HepG2 (cell line): ENCODE measurements around the gene PPP1R9A. TPM values are rescaled to one million over a fixed set of nuclear protein-coding genes. Genes with fewer than 3 reads are reported as not detected.

Experiments used
- ATAC-seq: fragments of 200-7000 bp; cut with Tn5 transposase; 3 replicates; pipeline ENCODE4 v1.9.1; 2020; ENCODE audit warnings: mild to moderate bottlenecking, moderate library complexity
- BruUV-seq: library from RNA; stranded (reverse); fragments of 400-500 nt; replicated peaks from 2 replicates; lab custom pipeline; 2021; lab: Mats Ljungman, UMichigan
- CTCF ChIA-PET: fragments of 300-600 bp; formaldehyde crosslinking; extraction: SDS; loops from one replicate; lab custom pipeline; 2021; ENCODE audit warnings: low total read pairs, inconsistent platforms, low intra/inter-chr PET ratio; lab: Yijun Ruan, JAX
- POLR2A ChIA-PET: fragments of 350-600 bp; sonication (Branson Sonifier 250); formaldehyde crosslinking; loops from one replicate; lab custom pipeline; 2020; ENCODE audit warnings: antibody characterized with exemption, inconsistent platforms; lab: Yijun Ruan, JAX
- DNase-seq: peaks from one replicate; pipeline ENCODE4 v3.0.0-alpha.2; 2015; ENCODE audit warnings: low spot score
- FAIRE-seq: peaks from 3 replicates; lab custom pipeline; 2011; peaks lifted over from hg19 to GRCh38; lab: Jason Lieb, UNC
- H2AFZ ChIP-seq: one replicate; pipeline ENCODE4 v1.6.1; 2011; ENCODE audit warnings: low read length, inconsistent platforms
- H3K27ac ChIP-seq: fragments of 300-600 bp; 3 replicates; pipeline ENCODE4 v1.8.0; 2011; ENCODE audit warnings: mixed run types, mild to moderate bottlenecking, mixed read lengths, low read length, inconsistent platforms; ENCODE audit not compliant: insufficient read depth; ENCODE audit errors: extremely low read length
- H3K27me3 ChIP-seq, 2 experiments: fragments of 200-600 bp in 1 of 2; 2 replicates in 1 of 2; 3 replicates in 1 of 2; pipeline versions ENCODE4 v1.6.0 to v1.8.0; 2011; ENCODE audit warnings: low read length in 2 of 2, mild to moderate bottlenecking in 2 of 2, moderate library complexity in 2 of 2, inconsistent platforms in 1 of 2; ENCODE audit not compliant: insufficient read depth in 2 of 2, control insufficient read depth in 1 of 2
- H3K36me3 ChIP-seq, 2 experiments: fragments of 200-600 bp in 1 of 2; replicated peaks in 1 of 2; 2 replicates in 1 of 2; 3 replicates in 1 of 2; pipeline versions ENCODE4 v1.5.1 to v1.8.0; 2011; ENCODE audit warnings: low read length in 2 of 2, inconsistent platforms in 1 of 2; ENCODE audit not compliant: insufficient read depth in 2 of 2, control insufficient read depth in 1 of 2
- H3K4me1 ChIP-seq: 2 replicates; pipeline ENCODE4 v1.5.1; 2012; ENCODE audit warnings: low read length, inconsistent platforms; ENCODE audit not compliant: insufficient read depth
- H3K4me2 ChIP-seq: 2 replicates; pipeline ENCODE4 v1.6.0; 2011; ENCODE audit warnings: low read depth, low read length, inconsistent platforms
- H3K4me3 ChIP-seq, 3 experiments: fragments of 200-600 bp in 1 of 3; sonication (generic), shearing (Covaris generic) in 1 of 3; replicated peaks in 1 of 3; 2 replicates each; pipeline ENCODE4 v1.5.1; 2011 to 2016; ENCODE audit warnings: low read length in 3 of 3, inconsistent platforms in 2 of 3, low read depth in 2 of 3, mild to moderate bottlenecking in 2 of 3, control low read depth in 1 of 3, mixed read lengths in 1 of 3; ENCODE audit not compliant: insufficient read depth in 1 of 3
- H3K79me2 ChIP-seq: one replicate; pipeline ENCODE4 v1.6.1; 2011; ENCODE audit warnings: low read length, inconsistent platforms; ENCODE audit not compliant: insufficient read depth
- H3K9ac ChIP-seq: 2 replicates; pipeline ENCODE4 v1.6.0; 2011; ENCODE audit warnings: mild to moderate bottlenecking, low read depth, low read length, inconsistent platforms; ENCODE audit not compliant: insufficient read depth
- H3K9me3 ChIP-seq: 2 replicates; pipeline ENCODE4 v1.5.1; 2012; ENCODE audit warnings: mild to moderate bottlenecking, low read length
- H4K20me1 ChIP-seq: 2 replicates; pipeline ENCODE4 v1.6.0; 2011; ENCODE audit warnings: inconsistent platforms, mild to moderate bottlenecking, low read length, moderate library complexity; ENCODE audit not compliant: insufficient read depth
- BCLAF1 ChIP-seq: fragments of 450-650 bp; IDR thresholded peaks from 2 replicates; pipeline ENCODE4 v1.6.1; 2017; ENCODE audit warnings: mild to moderate bottlenecking
- CAMTA2 ChIP-seq: sonication (generic); formaldehyde crosslinking; IDR thresholded peaks from 2 replicates; pipeline ENCODE4 v1.4.0; 2020; ENCODE audit warnings: mild to moderate bottlenecking, missing genetic modification reagents, borderline replicate concordance
- DBP ChIP-seq: sonication (generic); formaldehyde crosslinking; IDR thresholded peaks from 2 replicates; pipeline ENCODE4 v1.4.0; 2020; ENCODE audit warnings: missing genetic modification reagents; ENCODE audit errors: not compliant biosample characterization
- ETV6 ChIP-seq: sonication (generic); formaldehyde crosslinking; conservative IDR thresholded peaks from 2 replicates; pipeline ENCODE4 v1.4.0; 2020; ENCODE audit warnings: missing genetic modification reagents
- FOXA3 ChIP-seq: IDR thresholded peaks from 2 replicates; pipeline ENCODE4 v1.6.1; 2016; ENCODE audit warnings: missing genetic modification reagents, missing compliant biosample characterization
- GMEB1 ChIP-seq: sonication (generic); formaldehyde crosslinking; IDR thresholded peaks from 2 replicates; pipeline ENCODE4 v1.5.1; 2020; ENCODE audit warnings: missing genetic modification reagents, mild to moderate bottlenecking, borderline replicate concordance
- HDAC1 ChIP-seq: sonication (generic); formaldehyde crosslinking; IDR thresholded peaks from 2 replicates; pipeline ENCODE4 v1.5.1; 2020; ENCODE audit warnings: mild to moderate bottlenecking, missing genetic modification reagents
- KDM5B ChIP-seq: sonication (generic); formaldehyde crosslinking; IDR thresholded peaks from 2 replicates; pipeline ENCODE4 v1.4.0; 2020; ENCODE audit warnings: missing genetic modification reagents, mild to moderate bottlenecking, borderline replicate concordance
- MAFK ChIP-seq, 2 experiments: IDR thresholded peaks in 1 of 2; conservative IDR thresholded peaks in 1 of 2; 2 replicates each; pipeline ENCODE4 v1.6.1; 2011; ENCODE audit warnings: improper control_type of control experiment in 2 of 2, low read length in 2 of 2
- NCOA2 ChIP-seq: sonication (generic); formaldehyde crosslinking; IDR thresholded peaks from 2 replicates; pipeline ENCODE4 v1.8.0; 2022; ENCODE audit warnings: inconsistent platforms
- THYN1 ChIP-seq: sonication (generic); formaldehyde crosslinking; IDR thresholded peaks from 2 replicates; pipeline ENCODE4 v1.8.1; 2023; ENCODE audit warnings: low read depth, mild to moderate bottlenecking, moderate library complexity, missing genetic modification reagents, borderline replicate concordance
- ZNF160 ChIP-seq: sonication (generic); formaldehyde crosslinking; IDR thresholded peaks from 2 replicates; pipeline ENCODE4 v1.8.0; 2022; ENCODE audit warnings: mild to moderate bottlenecking, inconsistent platforms, missing genetic modification reagents
- ZNF33A ChIP-seq: sonication (generic); formaldehyde crosslinking; IDR thresholded peaks from 2 replicates; pipeline ENCODE4 v1.5.1; 2020; ENCODE audit warnings: missing genetic modification reagents, mild to moderate bottlenecking, moderate library complexity, borderline replicate concordance
- ZNF383 ChIP-seq: sonication (generic); formaldehyde crosslinking; IDR thresholded peaks from 2 replicates; pipeline ENCODE4 v1.4.0; 2020; ENCODE audit warnings: missing genetic modification reagents, mild to moderate bottlenecking, borderline replicate concordance
- ZNF589 ChIP-seq: sonication (generic); formaldehyde crosslinking; conservative IDR thresholded peaks from 2 replicates; pipeline ENCODE4 v1.8.0; 2022; ENCODE audit warnings: mild to moderate bottlenecking, moderate library complexity, missing genetic modification reagents
- ZNF660 ChIP-seq: sonication (generic); formaldehyde crosslinking; IDR thresholded peaks from 2 replicates; pipeline ENCODE4 v1.5.1; 2020; ENCODE audit warnings: mild to moderate bottlenecking, low read depth, missing genetic modification reagents, borderline replicate concordance
- ZNF75D ChIP-seq: sonication (generic); formaldehyde crosslinking; IDR thresholded peaks from 2 replicates; pipeline ENCODE4 v1.8.1; 2023; ENCODE audit warnings: missing genetic modification reagents, mild to moderate bottlenecking, borderline replicate concordance
- WGBS: methylation state at CpG from one replicate; pipeline ENCODE4 v1.1.6; 2017; ENCODE audit warnings: low lambda C conversion rate; 5-methylcytosine and 5-hydroxymethylcytosine counted together
- in situ Hi-C: cut with HindIII; loops from 2 replicates; pipeline ENCODE4 v1.10.0; 2017; ENCODE audit warnings: low pct_unique_long_range_greater_than_20kb; ENCODE audit not compliant: extremely low pct_ligation_motif_present
- intact Hi-C: fragments of 100-400 bp; cut with micrococcal nuclease; formaldehyde crosslinking; loops from one replicate; pipeline ENCODE4 v1.10.0; 2022; ENCODE audit not compliant: unreplicated experiment
- polyA plus RNA-seq, 8 experiments: library from polyadenylated mRNA; depleted of rRNA in 3 of 8; stranded (reverse) in 7 of 8; unstranded in 1 of 8; fragments of >200 nt; fragmentation: Illumina TruSeq in 4 of 8; extraction: Trizol in 4 of 8; gene quantifications; 2 replicates each; pipeline versions ENCODE4 v1.2.1 to v1.2.3, GENCODE V29; 2011 to 2016; ENCODE audit warnings: low read depth in 4 of 8, missing spikeins in 1 of 8, mixed read lengths in 1 of 8; ENCODE audit not compliant: insufficient read depth in 1 of 8
- total RNA-seq, 5 experiments: library from RNA; depleted of rRNA; stranded (reverse); fragments of >200 nt; fragmentation: Illumina TruSeq; extraction: Trizol; gene quantifications; 2 replicates each; pipeline ENCODE4 v1.2.3, GENCODE V29; 2016; ENCODE audit warnings: low read depth in 1 of 5

Gene PPP1R9A
- total and polyA plus RNA-seq, 2 of the 13 experiments (the other 11 are each of a cell fraction or from before 2014, with no cell fraction given) = 11.4 to 31.9 TPM

- Histone ChIP-seq H4K20me1 (no peaks in the 10 kb centered on the region), H3K9ac (no peak overlapping the region), H3K4me1 (peaks cover 36% of the 10 kb centered on the region), H3K27me3 (no peaks in the 10 kb centered on the region), H3K36me3 (no peaks in the 10 kb centered on the region), H3K4me2 (no peak overlapping the region), H3K79me2 (peaks cover 14% of the 10 kb centered on the region), H3K4me3 (no peak overlapping the region), H3K27ac (no peak overlapping the region), H3K9me3 (no peaks in the 10 kb centered on the region), H2AFZ (no peak overlapping the region)
- in situ Hi-C loops (no loop called here), intact Hi-C loops (no loop called here)
- DNase-seq = no peak
- no peak for ATAC-seq
- BruUV-seq = no TSS peak
- TF ChIP-seq ZNF383 (CRISPR knock-in tag) (no peak), HDAC1 (no peak), ZNF33A (CRISPR knock-in tag) (no peak), THYN1 (no peak), ZNF660 (no peak), CAMTA2 (CRISPR knock-in tag) (no peak), ZNF75D (CRISPR knock-in tag) (no peak), ETV6 (no peak), DBP (CRISPR knock-in tag) (no peak), KDM5B (CRISPR knock-in tag) (no peak), ZNF589 (CRISPR knock-in tag) (no peak), BCLAF1 (no peak), NCOA2 (CRISPR knock-in tag) (no peak), MAFK (conservative IDR thresholded peaks at IDR 0.05 in 1 of 2, IDR thresholded peaks at IDR 0.05 in 1 of 2; ENCODE audit: low read length in 2 of 2) (no peak), ZNF160 (CRISPR knock-in tag) (no peak), GMEB1 (CRISPR knock-in tag) (no peak), FOXA3 (CRISPR knock-in tag) (no peak)
- ChIA-PET POLR2A (no interaction called here), CTCF (no interaction called here)
- WGBS = 93% methylated on average over 5 of the region's 5 CpGs
- no peak for FAIRE-seq
Measured at GRCh38 chr7:95001815-95002561, 94.6 kb downstream of the PPP1R9A start.
